Measurements from ENCODE around the gene MORC4.

DNA sequence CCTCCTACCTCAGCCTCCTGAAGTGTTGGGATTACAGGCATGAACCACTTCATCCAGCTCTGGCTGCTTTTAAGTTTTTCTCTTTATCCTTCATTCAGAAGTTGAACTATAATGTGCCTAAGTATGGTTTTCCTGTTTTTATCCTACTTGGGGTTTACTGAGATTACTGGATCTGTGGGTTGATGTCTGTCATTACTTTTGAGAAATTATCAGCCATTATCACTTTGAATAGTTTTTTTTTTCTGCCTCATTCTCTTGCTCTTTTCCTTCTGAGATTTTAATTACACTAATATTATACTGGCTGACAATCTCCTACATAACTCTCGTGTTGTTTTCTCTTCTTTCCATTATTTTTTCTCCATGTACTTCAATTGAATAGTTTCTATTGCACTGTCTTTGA lies 47.6 kb upstream of the MORC4 start:
- TF ChIP-seq POLR2A (IDR thresholded peaks at IDR 0.05): no peak
- TF ChIP-seq, protein P1, sequence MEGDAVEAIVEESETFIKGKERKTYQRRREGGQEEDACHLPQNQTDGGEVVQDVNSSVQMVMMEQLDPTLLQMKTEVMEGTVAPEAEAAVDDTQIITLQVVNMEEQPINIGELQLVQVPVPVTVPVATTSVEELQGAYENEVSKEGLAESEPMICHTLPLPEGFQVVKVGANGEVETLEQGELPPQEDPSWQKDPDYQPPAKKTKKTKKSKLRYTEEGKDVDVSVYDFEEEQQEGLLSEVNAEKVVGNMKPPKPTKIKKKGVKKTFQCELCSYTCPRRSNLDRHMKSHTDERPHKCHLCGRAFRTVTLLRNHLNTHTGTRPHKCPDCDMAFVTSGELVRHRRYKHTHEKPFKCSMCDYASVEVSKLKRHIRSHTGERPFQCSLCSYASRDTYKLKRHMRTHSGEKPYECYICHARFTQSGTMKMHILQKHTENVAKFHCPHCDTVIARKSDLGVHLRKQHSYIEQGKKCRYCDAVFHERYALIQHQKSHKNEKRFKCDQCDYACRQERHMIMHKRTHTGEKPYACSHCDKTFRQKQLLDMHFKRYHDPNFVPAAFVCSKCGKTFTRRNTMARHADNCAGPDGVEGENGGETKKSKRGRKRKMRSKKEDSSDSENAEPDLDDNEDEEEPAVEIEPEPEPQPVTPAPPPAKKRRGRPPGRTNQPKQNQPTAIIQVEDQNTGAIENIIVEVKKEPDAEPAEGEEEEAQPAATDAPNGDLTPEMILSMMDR (IDR thresholded peaks at IDR 0.05): no peak

Measured in uterus (tissue), 2 donors.